Panc1 (cell line): ENCODE results near the gene INAFM2.

Source experiments
- CTCF ChIP-seq: fragments of 450-650 bp; IDR thresholded peaks from 2 replicates; pipeline ENCODE4 v1.5.1; 2017; ENCODE audit warnings: mild to moderate bottlenecking
- POLR2AphosphoS5 ChIP-seq: IDR thresholded peaks from 2 replicates; pipeline ENCODE4 v1.6.1; 2012; ENCODE audit warnings: mild to moderate bottlenecking, low read depth, low read length, moderate library complexity
- SIN3A ChIP-seq: IDR thresholded peaks from 2 replicates; pipeline ENCODE4 v1.6.1; 2012; ENCODE audit warnings: low read depth, mild to moderate bottlenecking, low read length, moderate library complexity, borderline replicate concordance; ENCODE audit not compliant: insufficient read depth

DNA sequence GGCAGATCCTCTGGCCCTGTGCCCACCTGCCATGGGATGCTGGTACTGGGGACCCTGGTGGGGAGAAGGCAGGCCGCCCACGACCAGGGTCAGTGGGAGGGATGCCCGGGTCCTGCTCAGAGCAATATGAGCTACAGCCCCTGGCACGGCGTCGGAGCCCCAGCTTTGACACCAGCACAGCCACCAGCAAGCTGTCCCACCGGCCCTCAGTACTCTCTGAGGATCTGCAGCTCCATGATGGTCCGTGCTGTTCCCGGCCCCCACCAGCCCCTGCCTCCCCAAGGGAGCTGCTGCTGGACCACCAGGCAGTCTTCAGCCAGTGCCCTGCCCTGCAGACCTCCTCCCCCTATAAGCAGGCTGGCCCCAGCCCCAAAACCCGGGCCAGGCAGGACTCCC is 46.0 kb downstream of the INAFM2 start:
- TF ChIP-seq CTCF (no peak), POLR2AphosphoS5 (no peak), SIN3A (no peak)
